Measurements from ENCODE around the gene AGAP9.
"Not testable (repeated sequence)": the region's sequence is repeated elsewhere in the genome, so short reads cannot be mapped to it uniquely, and the experiment has no call there.

AGAP9 gene

GRCh38 chr10:47478114-47478513 lies 45.3 kb downstream of the AGAP9 start:
- DNase-seq, H3K36me3 ChIP-seq: not testable (repeated sequence)

DNA sequence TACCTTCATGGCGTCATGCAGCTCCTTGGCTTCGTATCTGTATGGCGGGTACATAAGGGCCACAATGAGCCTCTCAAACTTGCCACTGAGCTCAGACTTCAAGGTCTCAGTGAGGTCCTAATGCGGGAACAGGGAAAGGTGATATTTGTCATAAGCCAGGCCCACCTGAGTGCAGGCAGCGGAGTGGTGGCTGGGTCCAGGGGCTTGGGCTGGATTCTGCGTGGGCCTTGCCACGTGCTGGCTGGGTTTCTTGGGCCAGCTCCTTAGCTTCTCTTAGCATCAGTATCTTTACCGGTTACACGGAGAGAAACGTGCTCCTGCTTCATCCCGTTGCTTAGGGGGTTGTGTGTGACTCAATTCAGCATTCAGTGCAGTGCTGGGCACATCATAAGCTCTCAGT lies 46.4 kb downstream of the AGAP9 start:
- H3K9me3 ChIP-seq (ENCODE audit: severe bottlenecking); H3K36me3 ChIP-seq; DNase-seq; H3K4me3 ChIP-seq (ENCODE audit: low read depth, low read length); H3K27me3 ChIP-seq (ENCODE audit: insufficient read depth, low read depth, severe bottlenecking); H3K27ac ChIP-seq: not testable (repeated sequence)

More at GRCh38 chr10:47478114-47478513, 45.3 kb downstream of the AGAP9 start:
- H3K4me3 ChIP-seq (ENCODE audit: low read depth, low read length); H3K27me3 ChIP-seq (ENCODE audit: insufficient read depth, low read depth, severe bottlenecking); H3K9me3 ChIP-seq (ENCODE audit: severe bottlenecking); H3K27ac ChIP-seq: not testable (repeated sequence)

DNA sequence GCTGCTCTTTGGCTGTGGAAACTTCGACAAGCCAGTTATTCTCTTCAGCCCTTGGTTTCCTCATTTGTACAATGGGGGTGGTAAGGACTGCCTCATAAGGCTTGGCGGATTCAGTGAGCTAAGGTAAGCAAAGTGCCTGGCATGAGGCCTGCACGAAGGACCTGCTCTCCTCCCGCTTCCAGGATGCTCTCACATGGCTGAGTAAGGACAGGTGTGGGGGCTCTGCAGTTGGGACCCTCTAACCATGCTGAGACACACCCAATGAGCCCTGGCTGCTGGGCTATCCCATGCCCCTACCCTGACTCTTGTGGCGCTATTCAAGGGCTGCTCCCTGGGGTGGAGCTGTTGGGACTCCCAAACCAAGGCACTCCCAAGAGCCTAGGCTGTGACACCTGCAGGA lies 48.3 kb downstream of the AGAP9 start:
- H3K9me3 ChIP-seq (ENCODE audit: severe bottlenecking); H3K27ac ChIP-seq; H3K27me3 ChIP-seq (ENCODE audit: insufficient read depth, low read depth, severe bottlenecking); H3K36me3 ChIP-seq; H3K4me3 ChIP-seq (ENCODE audit: low read depth, low read length); DNase-seq: not testable (repeated sequence)

GRCh38 chr10:47473516-47473915 lies 49.9 kb downstream of the AGAP9 start:
- not testable (repeated sequence) for H3K4me3 ChIP-seq (ENCODE audit: low read depth, low read length)

DNA sequence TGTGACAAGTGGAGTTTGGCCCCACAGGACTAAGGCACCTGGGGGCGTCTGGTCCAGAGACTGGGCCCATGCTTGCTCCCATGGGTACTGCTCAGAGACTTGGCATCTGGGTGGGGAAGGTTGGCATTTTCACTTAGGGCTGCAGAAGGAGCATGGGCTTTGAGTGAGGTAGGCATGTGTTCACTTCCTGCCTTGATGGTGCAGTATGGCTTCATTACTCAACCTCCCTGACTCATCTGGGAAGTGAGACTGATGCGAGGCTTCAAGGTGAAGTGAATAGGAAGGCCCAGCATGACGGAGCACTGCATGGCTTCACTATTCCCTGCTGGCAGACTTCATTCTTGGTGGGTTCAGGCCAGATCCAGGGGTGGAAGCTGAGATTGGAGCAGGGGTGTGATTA lies 50.8 kb downstream of the AGAP9 start:
- DNase-seq; H3K27me3 ChIP-seq (ENCODE audit: insufficient read depth, low read depth, severe bottlenecking); H3K4me3 ChIP-seq (ENCODE audit: low read depth, low read length); H3K9me3 ChIP-seq (ENCODE audit: severe bottlenecking); H3K27ac ChIP-seq; H3K36me3 ChIP-seq: not testable (repeated sequence)

More at GRCh38 chr10:47473516-47473915, 49.9 kb downstream of the AGAP9 start:
- not testable (repeated sequence) for H3K9me3 ChIP-seq (ENCODE audit: severe bottlenecking); H3K36me3 ChIP-seq; H3K27ac ChIP-seq; H3K27me3 ChIP-seq (ENCODE audit: insufficient read depth, low read depth, severe bottlenecking); DNase-seq

GRCh38 chr10:47472072-47472471 lies 51.4 kb downstream of the AGAP9 start:
- H3K27me3 ChIP-seq (ENCODE audit: insufficient read depth, low read depth, severe bottlenecking); H3K36me3 ChIP-seq; H3K4me3 ChIP-seq (ENCODE audit: low read depth, low read length); DNase-seq; H3K9me3 ChIP-seq (ENCODE audit: severe bottlenecking); H3K27ac ChIP-seq: not testable (repeated sequence)

GRCh38 chr10:47468731-47469528 lies 54.5 kb downstream of the AGAP9 start:
- not testable (repeated sequence) for H3K4me3 ChIP-seq (ENCODE audit: low read depth, low read length); H3K36me3 ChIP-seq; DNase-seq

DNA sequence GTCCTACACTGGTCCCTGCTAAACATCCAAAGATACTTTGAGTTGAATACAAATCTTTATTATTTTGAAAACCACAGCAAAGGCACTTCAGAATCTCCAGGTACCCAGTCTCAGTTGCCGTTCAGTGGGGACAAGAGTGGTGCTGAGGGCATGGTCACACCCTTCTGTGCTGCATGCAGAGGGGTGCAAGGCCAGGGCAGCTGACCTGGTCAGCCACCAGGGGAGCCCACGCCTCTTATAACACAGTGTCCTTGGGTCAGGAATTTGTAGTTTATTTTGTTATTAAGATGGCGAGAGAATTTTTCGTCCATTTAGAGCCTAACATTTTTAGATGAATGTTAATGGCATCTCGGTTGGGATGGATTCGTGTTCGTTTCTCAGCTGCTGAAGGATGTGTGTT lies 55.5 kb downstream of the AGAP9 start:
- H3K36me3 ChIP-seq; DNase-seq; H3K27me3 ChIP-seq (ENCODE audit: insufficient read depth, low read depth, severe bottlenecking); H3K4me3 ChIP-seq (ENCODE audit: low read depth, low read length); H3K27ac ChIP-seq; H3K9me3 ChIP-seq (ENCODE audit: severe bottlenecking): not testable (repeated sequence)

More at GRCh38 chr10:47468731-47469528, 54.5 kb downstream of the AGAP9 start:
- not testable (repeated sequence) for H3K27me3 ChIP-seq (ENCODE audit: insufficient read depth, low read depth, severe bottlenecking); H3K9me3 ChIP-seq (ENCODE audit: severe bottlenecking); H3K27ac ChIP-seq

GRCh38 chr10:47467458-47467857 lies 56.0 kb downstream of the AGAP9 start:
- not testable (repeated sequence) for H3K4me3 ChIP-seq (ENCODE audit: low read depth, low read length); H3K27ac ChIP-seq; H3K36me3 ChIP-seq; H3K9me3 ChIP-seq (ENCODE audit: severe bottlenecking); DNase-seq; H3K27me3 ChIP-seq (ENCODE audit: insufficient read depth, low read depth, severe bottlenecking)

- H3K9me3 ChIP-seq (ENCODE audit: severe bottlenecking); H3K4me3 ChIP-seq (ENCODE audit: low read depth, low read length); H3K27me3 ChIP-seq (ENCODE audit: insufficient read depth, low read depth, severe bottlenecking); H3K36me3 ChIP-seq; H3K27ac ChIP-seq: not testable (repeated sequence)
- peak; percentile 23 for DNase-seq
Measured at GRCh38 chr10:47465216-47465917, 58.1 kb downstream of the AGAP9 start.

GRCh38 chr10:47462577-47463358 lies 60.7 kb downstream of the AGAP9 start:
- not testable (repeated sequence) for H3K4me3 ChIP-seq (ENCODE audit: low read depth, low read length); H3K27me3 ChIP-seq (ENCODE audit: insufficient read depth, low read depth, severe bottlenecking); H3K9me3 ChIP-seq (ENCODE audit: severe bottlenecking); DNase-seq; H3K36me3 ChIP-seq; H3K27ac ChIP-seq

All from WERI-Rb-1 (cell line).